H9 (cell line): ENCODE results near the gene AIFM1. TPM values are rescaled to one million over a fixed set of nuclear protein-coding genes. Genes with fewer than 3 reads are reported as not detected.

Experiments used
- DNase-seq: peaks from one replicate; pipeline ENCODE4 v3.0.0-alpha.2; 2017
- H2AFZ ChIP-seq: one replicate; pipeline ENCODE4 v1.6.1; 2013; ENCODE audit warnings: mild to moderate bottlenecking, low read length, control low read depth, moderate library complexity
- H2AK5ac ChIP-seq: 2 replicates; pipeline ENCODE4 v1.6.1; 2013; ENCODE audit warnings: low read length, control low read depth, mixed read lengths; ENCODE audit not compliant: insufficient read length
- H2BK120ac ChIP-seq: one replicate; pipeline ENCODE4 v1.6.1; 2013; ENCODE audit warnings: low read depth, mild to moderate bottlenecking, low read length, control low read depth, inconsistent platforms; ENCODE audit not compliant: poor library complexity, severe bottlenecking
- H2BK12ac ChIP-seq: 2 replicates; pipeline ENCODE4 v1.6.1; 2013; ENCODE audit warnings: low read length, control low read depth, mixed read lengths, low read depth; ENCODE audit not compliant: insufficient read length
- H2BK15ac ChIP-seq: 2 replicates; pipeline ENCODE4 v1.6.1; 2013; ENCODE audit warnings: low read depth, low read length, control low read depth
- H2BK20ac ChIP-seq: one replicate; pipeline ENCODE4 v1.6.1; 2013; ENCODE audit warnings: low read depth, mild to moderate bottlenecking, low read length, control low read depth, inconsistent platforms; ENCODE audit not compliant: poor library complexity, severe bottlenecking
- H2BK5ac ChIP-seq: 2 replicates; pipeline ENCODE4 v1.6.1; 2013; ENCODE audit warnings: low read length, control low read depth, mixed read lengths; ENCODE audit not compliant: insufficient read length
- H3K14ac ChIP-seq: 2 replicates; pipeline ENCODE4 v1.6.1; 2013; ENCODE audit warnings: low read length, control low read depth; ENCODE audit not compliant: insufficient read depth
- H3K18ac ChIP-seq: 2 replicates; pipeline ENCODE4 v1.6.1; 2013; ENCODE audit warnings: low read depth, mild to moderate bottlenecking, mixed read lengths, low read length, control low read depth; ENCODE audit not compliant: insufficient read length
- H3K23ac ChIP-seq: 2 replicates; pipeline ENCODE4 v1.6.1; 2013; ENCODE audit warnings: low read length, control low read depth, mixed read lengths, low read depth; ENCODE audit not compliant: insufficient read length
- H3K23me2 ChIP-seq: 2 replicates; pipeline ENCODE4 v1.6.1; 2013; ENCODE audit warnings: low read depth, mild to moderate bottlenecking, mixed read lengths, low read length, control low read depth; ENCODE audit not compliant: insufficient read length, poor library complexity, severe bottlenecking
- H3K27ac ChIP-seq: 2 replicates; pipeline ENCODE4 v1.5.1; 2013; ENCODE audit warnings: low read length, control low read depth, mixed read lengths, low read depth; ENCODE audit not compliant: insufficient read length
- H3K27me3 ChIP-seq: 2 replicates; pipeline ENCODE4 v1.6.1; 2013; ENCODE audit warnings: low read length, control low read depth, inconsistent platforms; ENCODE audit not compliant: insufficient read depth
- H3K4ac ChIP-seq: 2 replicates; pipeline ENCODE4 v1.6.1; 2013; ENCODE audit warnings: low read depth, mild to moderate bottlenecking, control low read depth, inconsistent platforms, low read length, moderate library complexity
- H3K4me1 ChIP-seq: 2 replicates; pipeline ENCODE4 v1.6.1; 2013; ENCODE audit warnings: low read length, control low read depth, inconsistent platforms; ENCODE audit not compliant: insufficient read depth
- H3K4me2 ChIP-seq: 2 replicates; pipeline ENCODE4 v1.6.1; 2013; ENCODE audit warnings: low read length, control low read depth, mixed read lengths; ENCODE audit not compliant: insufficient read length, insufficient read depth
- H3K56ac ChIP-seq: 2 replicates; pipeline ENCODE4 v1.6.1; 2013; ENCODE audit warnings: low read depth, mild to moderate bottlenecking, mixed read lengths, low read length, control low read depth; ENCODE audit not compliant: insufficient read length
- H3K79me1 ChIP-seq: 2 replicates; pipeline ENCODE4 v1.6.1; 2013; ENCODE audit warnings: low read depth, mild to moderate bottlenecking, moderate library complexity, low read length, control low read depth, inconsistent platforms; ENCODE audit not compliant: insufficient read depth, poor library complexity, severe bottlenecking
- H3K79me2 ChIP-seq: 2 replicates; pipeline ENCODE4 v1.6.1; 2013; ENCODE audit warnings: low read length, control low read depth, inconsistent platforms; ENCODE audit not compliant: insufficient read depth
- H3K9ac ChIP-seq: 2 replicates; pipeline ENCODE4 v1.6.1; 2013; ENCODE audit warnings: low read length, control low read depth, mixed read lengths; ENCODE audit not compliant: insufficient read length; ENCODE audit errors: extremely low read depth
- H3K9me3 ChIP-seq: one replicate; pipeline ENCODE4 v1.6.1; 2013; ENCODE audit warnings: low read depth, low read length, inconsistent platforms; ENCODE audit not compliant: control insufficient read depth
- H3T11ph ChIP-seq: one replicate; pipeline ENCODE4 v1.6.1; 2013; ENCODE audit warnings: mild to moderate bottlenecking, low read length, control low read depth, inconsistent platforms
- H4K20me1 ChIP-seq: one replicate; pipeline ENCODE4 v1.6.1; 2013; ENCODE audit not compliant: control insufficient read depth, insufficient read length, insufficient read depth
- H4K5ac ChIP-seq: 2 replicates; pipeline ENCODE4 v1.6.1; 2013; ENCODE audit warnings: low read depth, mild to moderate bottlenecking, mixed read lengths, low read length, control low read depth; ENCODE audit not compliant: insufficient read length
- H4K8ac ChIP-seq: replicated peaks from 2 replicates; pipeline ENCODE4 v1.6.1; 2013; ENCODE audit warnings: low read length, control low read depth, mixed read lengths, low read depth; ENCODE audit not compliant: insufficient read length
- H4K91ac ChIP-seq: 2 replicates; pipeline ENCODE4 v1.6.1; 2013; ENCODE audit warnings: low read depth, mild to moderate bottlenecking, moderate library complexity, mixed read lengths, low read length, control low read depth; ENCODE audit not compliant: insufficient read length
- H3K27ac Mint-ChIP-seq, 3 experiments: 2 replicates in 2 of 3; 3 replicates in 1 of 3; pipeline ENCODE4 v1.8.0; 2020 to 2021; ENCODE audit warnings: mixed read lengths in 3 of 3, mild to moderate bottlenecking in 1 of 3, moderate library complexity in 1 of 3
- H3K27me3 Mint-ChIP-seq: 2 replicates; pipeline ENCODE4 v1.8.0; 2021; ENCODE audit warnings: low read depth, mild to moderate bottlenecking, moderate library complexity, mixed read lengths
- H3K36me3 Mint-ChIP-seq, 3 experiments: 2 replicates in 2 of 3; 3 replicates in 1 of 3; pipeline ENCODE4 v1.8.0; 2020 to 2021; ENCODE audit warnings: low read depth in 3 of 3, mixed read lengths in 3 of 3; ENCODE audit not compliant: insufficient read depth in 1 of 3
- H3K4me1 Mint-ChIP-seq, 2 experiments: 2 replicates each; pipeline ENCODE4 v1.8.0; 2020; ENCODE audit warnings: mixed read lengths in 2 of 2
- H3K4me3 Mint-ChIP-seq, 2 experiments: 2 replicates in 1 of 2; 3 replicates in 1 of 2; pipeline ENCODE4 v1.8.0; 2020 to 2021; ENCODE audit warnings: mild to moderate bottlenecking in 2 of 2, mixed read lengths in 2 of 2, moderate library complexity in 1 of 2
- H3K9me3 Mint-ChIP-seq, 2 experiments: 2 replicates in 1 of 2; 3 replicates in 1 of 2; pipeline ENCODE4 v1.8.0; 2020; ENCODE audit warnings: mild to moderate bottlenecking in 2 of 2, mixed read lengths in 2 of 2, moderate library complexity in 1 of 2
- CTCF ChIP-seq: fragments of 200-600 bp; sonication (generic); conservative IDR thresholded peaks from 3 replicates; pipeline ENCODE4 v1.8.0; 2021; ENCODE audit warnings: antibody characterized with exemption, mild to moderate bottlenecking
- WGBS: extraction: QIAGEN DNeasy Blood & Tissue Kit; methylation state at CpG from one replicate; pipeline ENCODE4 v1.1.7; 2013; ENCODE audit warnings: missing lambda C conversion rate, low lambda C conversion rate, mixed read lengths; ENCODE audit not compliant: insufficient read length; ENCODE audit errors: extremely low coverage; 5-methylcytosine and 5-hydroxymethylcytosine counted together
- total RNA-seq: library from RNA; stranded (reverse); gene quantifications from 2 replicates; pipeline ENCODE4 v1.2.1, GENCODE V29; 2021

The AIFM1 gene
- total RNA-seq, 1 experiment from 2014 or later = 43.7 TPM

DNA sequence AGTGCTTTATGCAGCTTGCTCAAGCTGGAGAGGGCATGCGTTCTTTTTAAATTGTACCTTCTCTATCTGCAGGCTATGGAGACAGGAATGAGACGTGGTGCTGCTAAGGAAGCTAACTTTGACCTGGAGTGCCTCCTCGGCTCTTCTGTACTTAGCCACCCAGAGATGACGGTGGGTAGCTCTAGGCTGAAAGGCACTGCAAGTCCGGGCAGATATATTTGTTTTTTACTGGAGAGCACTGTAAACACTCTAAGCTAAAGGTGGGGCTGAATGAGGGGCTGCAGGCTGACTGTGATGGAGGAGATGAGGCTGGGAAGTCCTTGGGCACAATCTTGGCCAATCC, 67.5 kb downstream of the AIFM1 start:
- Histone ChIP-seq H4K8ac (no peak overlapping the region), H4K20me1 (no peaks in the 10 kb centered on the region), H3K56ac (no peak overlapping the region), H2BK12ac (no peak overlapping the region), H2BK5ac (no peak overlapping the region), H3K4me2 (no peak overlapping the region), H3T11ph (no peak overlapping the region), H3K23me2 (no peaks in the 10 kb centered on the region), H3K9me3 (peaks cover 11% of the 10 kb centered on the region), H3K18ac (no peak overlapping the region), H3K23ac (no peak overlapping the region), H2BK15ac (no peak overlapping the region), H3K14ac (no peak overlapping the region), H3K79me1 (no peaks in the 10 kb centered on the region), H2AFZ (no peak overlapping the region), H2BK120ac (no peak overlapping the region), H3K27ac (no peak overlapping the region), H4K5ac (no peak overlapping the region), H3K4ac (no peak overlapping the region), H2AK5ac (no peak overlapping the region), H3K79me2 (no peaks in the 10 kb centered on the region), H3K9ac (no peak overlapping the region), H4K91ac (no peak overlapping the region), H3K27me3 (no peaks in the 10 kb centered on the region), H3K4me1 (no peaks in the 10 kb centered on the region), H2BK20ac (no peak overlapping the region)
- Mint-ChIP-seq H3K4me3 (no peak overlapping the region), H3K4me1 (peaks cover 5 to 6% of the 10 kb centered on the region in 2 experiments), H3K36me3 (no peaks in the 10 kb centered on the region; a peak in 1 of 7 replicates), H3K27ac (no peak overlapping the region), H3K27me3 (no peaks in the 10 kb centered on the region; the same call in none of the 2 replicates), H3K9me3 (peaks cover 0 to 77% of the 10 kb centered on the region in 2 experiments; a peak in 4 of 5 replicates)
- no peak for TF ChIP-seq CTCF
- DNase-seq = no peak
- WGBS = no CpG with 5 or more reads among the region's 5 CpGs
